GM18861 (cell line): ENCODE measurements around the gene GPR35.

Source experiments
- ATAC-seq: cut with Tn5 transposase; IDR thresholded peaks from one replicate; pipeline ENCODE4 v1.9.1; 2021; ENCODE audit not compliant: unreplicated experiment

The GPR35 gene

GRCh38 chr2:240637116-240637900 is 12.0 kb downstream of the GPR35 start:
- no peak for ATAC-seq

GRCh38 chr2:240637901-240638345 is 12.6 kb downstream of the GPR35 start:
- ATAC-seq = no peak

- ATAC-seq = no peak
Measured at GRCh38 chr2:240638512-240639160, 13.4 kb downstream of the GPR35 start.

- no peak for ATAC-seq
Measured at GRCh38 chr2:240639566-240639965, 14.3 kb downstream of the GPR35 start.

- ATAC-seq = no peak
Measured at GRCh38 chr2:240640939-240641338, 15.7 kb downstream of the GPR35 start.

GRCh38 chr2:240642061-240642805 is 17.0 kb downstream of the GPR35 start:
- no peak for ATAC-seq

GRCh38 chr2:240642806-240643092 is 17.5 kb downstream of the GPR35 start:
- no peak for ATAC-seq

GRCh38 chr2:240643093-240643810 is 18.0 kb downstream of the GPR35 start:
- no peak for ATAC-seq

- ATAC-seq = no peak
Measured at GRCh38 chr2:240643811-240644150, 18.5 kb downstream of the GPR35 start.

- ATAC-seq = no peak
Measured at GRCh38 chr2:240644171-240644651, 18.9 kb downstream of the GPR35 start.

GRCh38 chr2:240644859-240645301 is 19.6 kb downstream of the GPR35 start:
- no peak for ATAC-seq

GRCh38 chr2:240645346-240645745 is 20.1 kb downstream of the GPR35 start:
- ATAC-seq = no peak

GRCh38 chr2:240645801-240646175 is 20.5 kb downstream of the GPR35 start:
- ATAC-seq = no peak

- no peak for ATAC-seq
Measured at GRCh38 chr2:240646176-240646899, 21.1 kb downstream of the GPR35 start.

GRCh38 chr2:240646900-240647502 is 21.7 kb downstream of the GPR35 start:
- no peak for ATAC-seq

- ATAC-seq = no peak
Measured at GRCh38 chr2:240647503-240648154, 22.3 kb downstream of the GPR35 start.

- ATAC-seq = no peak
Measured at GRCh38 chr2:240648155-240648649, 22.9 kb downstream of the GPR35 start.

- no peak for ATAC-seq
Measured at GRCh38 chr2:240648650-240649275, 23.5 kb downstream of the GPR35 start.

- ATAC-seq = no peak
Measured at GRCh38 chr2:240649331-240649730, 24.1 kb downstream of the GPR35 start.
